ENCODE data around the gene USHBP1. TPM values are rescaled to one million over a fixed set of nuclear protein-coding genes. Genes with fewer than 3 reads are reported as not detected.

The USHBP1 gene
- total RNA-seq, 1 experiment from 2014 or later: 0.26 TPM

- no peak overlapping the region for H3K4me3 Mint-ChIP-seq (ENCODE audit: low read depth, unreplicated experiment)
- peaks cover 10% of the 10 kb centered on the region for H3K36me3 Mint-ChIP-seq (ENCODE audit: insufficient read depth, unreplicated experiment)
- TF ChIP-seq, protein P1, sequence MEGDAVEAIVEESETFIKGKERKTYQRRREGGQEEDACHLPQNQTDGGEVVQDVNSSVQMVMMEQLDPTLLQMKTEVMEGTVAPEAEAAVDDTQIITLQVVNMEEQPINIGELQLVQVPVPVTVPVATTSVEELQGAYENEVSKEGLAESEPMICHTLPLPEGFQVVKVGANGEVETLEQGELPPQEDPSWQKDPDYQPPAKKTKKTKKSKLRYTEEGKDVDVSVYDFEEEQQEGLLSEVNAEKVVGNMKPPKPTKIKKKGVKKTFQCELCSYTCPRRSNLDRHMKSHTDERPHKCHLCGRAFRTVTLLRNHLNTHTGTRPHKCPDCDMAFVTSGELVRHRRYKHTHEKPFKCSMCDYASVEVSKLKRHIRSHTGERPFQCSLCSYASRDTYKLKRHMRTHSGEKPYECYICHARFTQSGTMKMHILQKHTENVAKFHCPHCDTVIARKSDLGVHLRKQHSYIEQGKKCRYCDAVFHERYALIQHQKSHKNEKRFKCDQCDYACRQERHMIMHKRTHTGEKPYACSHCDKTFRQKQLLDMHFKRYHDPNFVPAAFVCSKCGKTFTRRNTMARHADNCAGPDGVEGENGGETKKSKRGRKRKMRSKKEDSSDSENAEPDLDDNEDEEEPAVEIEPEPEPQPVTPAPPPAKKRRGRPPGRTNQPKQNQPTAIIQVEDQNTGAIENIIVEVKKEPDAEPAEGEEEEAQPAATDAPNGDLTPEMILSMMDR (IDR thresholded peaks at IDR 0.05; ENCODE audit: unreplicated experiment): no peak
- CTCF ChIA-PET: no interaction called here
- no peaks in the 10 kb centered on the region for H3K27me3 Mint-ChIP-seq (ENCODE audit: unreplicated experiment)
- intact Hi-C loops (cut with micrococcal nuclease; ENCODE audit: unreplicated experiment): no loop called here
- H3K27ac Mint-ChIP-seq (ENCODE audit: unreplicated experiment): no peak overlapping the region
- H3K9me3 Mint-ChIP-seq (ENCODE audit: low read depth, unreplicated experiment): no peaks in the 10 kb centered on the region
- H3K4me1 Mint-ChIP-seq (ENCODE audit: low read depth, unreplicated experiment): peaks cover 24% of the 10 kb centered on the region
- DNase-seq: no peak
- no TSS peak for BruUV-seq (replicated peaks)
Measured at GRCh38 chr19:17262557-17262956, 2.0 kb downstream of the USHBP1 start.

DNA sequence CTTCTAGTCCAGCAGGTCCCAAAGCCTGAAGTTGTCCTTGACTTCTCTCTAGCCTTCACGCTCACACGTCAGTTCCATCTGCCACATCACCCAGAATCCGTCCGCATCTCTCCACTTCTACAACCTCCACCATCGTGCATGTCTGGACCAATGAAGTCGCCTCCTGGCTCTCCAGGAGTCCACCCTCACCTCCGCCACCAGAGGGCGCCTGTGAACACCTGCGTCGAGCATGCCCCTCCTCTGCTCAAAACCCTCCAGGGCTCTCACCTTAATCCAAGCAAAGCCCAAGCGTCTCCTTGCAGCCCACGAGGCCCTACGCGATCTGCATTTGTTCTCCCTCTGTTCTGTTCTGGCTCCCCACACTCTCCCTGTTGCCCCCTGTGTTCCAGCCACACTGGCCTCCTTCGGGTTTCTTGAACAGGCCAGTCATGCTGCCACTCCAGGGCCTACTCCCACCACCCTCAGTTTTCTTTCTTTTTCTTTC is 3.7 kb downstream of the USHBP1 start:
- Mint-ChIP-seq H3K4me3 (ENCODE audit: low read depth, unreplicated experiment) (no peak overlapping the region), H3K4me1 (ENCODE audit: low read depth, unreplicated experiment) (peaks cover 15% of the 10 kb centered on the region), H3K36me3 (ENCODE audit: insufficient read depth, unreplicated experiment) (no peaks in the 10 kb centered on the region), H3K9me3 (ENCODE audit: low read depth, unreplicated experiment) (no peaks in the 10 kb centered on the region), H3K27me3 (ENCODE audit: unreplicated experiment) (no peaks in the 10 kb centered on the region), H3K27ac (ENCODE audit: unreplicated experiment) (no peak overlapping the region)
- BruUV-seq (replicated peaks): no TSS peak
- CTCF ChIA-PET: interaction anchor here (0.6 to 1.4 kb wide), 3 partner anchors 12 to 177 kb away, joined by 3 to 4 read pairs (median 3); no protein-coding TSS in a partner anchor
- intact Hi-C loops (cut with micrococcal nuclease; ENCODE audit: unreplicated experiment): no loop called here
- TF ChIP-seq, protein P1 (IDR thresholded peaks at IDR 0.05; ENCODE audit: unreplicated experiment): peak; percentile 79
- peak; percentile 86 for DNase-seq

DNA sequence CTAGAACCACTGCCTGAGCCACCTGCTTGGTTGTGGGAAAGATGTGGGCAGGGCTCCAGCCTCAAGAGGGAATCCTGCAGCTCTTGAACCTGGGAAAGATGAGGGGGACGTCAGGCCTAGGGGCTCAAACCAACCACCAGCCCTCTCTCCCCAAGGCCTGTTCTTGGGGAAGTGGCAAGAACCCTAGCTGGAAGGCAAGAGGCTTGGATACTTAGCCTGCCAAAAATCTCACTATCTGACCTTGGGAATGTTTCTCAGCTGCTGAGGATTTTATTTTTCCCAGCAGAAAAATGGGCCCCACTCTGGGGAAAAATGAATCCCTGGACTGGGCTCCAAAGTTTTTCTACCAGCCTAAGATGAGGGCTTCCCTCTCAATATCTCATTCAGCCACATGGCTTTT is 4.6 kb downstream of the USHBP1 start:
- H3K9me3 Mint-ChIP-seq (ENCODE audit: low read depth, unreplicated experiment): no peaks in the 10 kb centered on the region
- no peaks in the 10 kb centered on the region for H3K27me3 Mint-ChIP-seq (ENCODE audit: unreplicated experiment)
- intact Hi-C loops (cut with micrococcal nuclease; ENCODE audit: unreplicated experiment): no loop called here
- H3K4me1 Mint-ChIP-seq (ENCODE audit: low read depth, unreplicated experiment): peaks cover 20% of the 10 kb centered on the region
- CTCF ChIA-PET: interaction anchor here (1.4 kb wide), 1 partner anchor 11 kb away, joined by 4 read pairs; no protein-coding TSS in a partner anchor
- BruUV-seq (replicated peaks): no TSS peak
- TF ChIP-seq, protein P1 (IDR thresholded peaks at IDR 0.05; ENCODE audit: unreplicated experiment): no peak
- no peak overlapping the region for H3K27ac Mint-ChIP-seq (ENCODE audit: unreplicated experiment)
- no peak for DNase-seq
- no peak overlapping the region for H3K4me3 Mint-ChIP-seq (ENCODE audit: low read depth, unreplicated experiment)
- H3K36me3 Mint-ChIP-seq (ENCODE audit: insufficient read depth, unreplicated experiment): no peaks in the 10 kb centered on the region

DNA sequence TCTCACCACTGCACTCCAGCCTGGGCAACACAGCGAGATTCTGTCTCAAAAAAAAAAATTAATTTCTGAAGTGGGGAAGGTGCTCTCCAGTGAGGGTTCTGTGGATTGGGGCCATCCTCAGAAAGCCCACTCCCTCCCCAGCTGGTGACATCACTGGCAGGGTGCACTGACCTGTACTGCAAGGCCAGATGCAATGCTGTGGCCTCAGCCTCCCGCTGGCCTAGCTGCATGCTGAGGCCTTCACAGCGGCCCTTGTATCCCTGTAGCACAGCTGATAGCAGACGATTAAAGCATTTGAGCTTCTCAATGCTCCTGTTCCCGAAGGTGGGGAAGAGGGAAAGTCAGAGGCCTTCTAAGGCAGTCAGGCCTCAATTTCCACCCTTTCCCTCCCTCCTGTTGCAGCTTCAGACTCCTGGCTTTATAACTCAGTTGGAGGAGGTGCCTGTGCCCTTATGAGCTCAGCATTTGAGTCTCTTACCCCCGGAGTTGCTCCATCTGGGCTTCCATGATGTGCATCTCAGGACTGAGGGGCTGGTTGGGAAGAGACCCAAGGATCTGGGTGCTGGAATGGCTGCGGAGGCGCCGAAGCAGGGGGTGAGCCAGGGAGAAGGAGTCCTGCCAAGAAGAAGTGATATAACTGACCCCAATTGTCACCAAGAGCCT is 5.3 kb downstream of the USHBP1 start:
- H3K27ac Mint-ChIP-seq (ENCODE audit: unreplicated experiment): no peak overlapping the region
- H3K36me3 Mint-ChIP-seq (ENCODE audit: insufficient read depth, unreplicated experiment): no peaks in the 10 kb centered on the region
- H3K4me1 Mint-ChIP-seq (ENCODE audit: low read depth, unreplicated experiment): peaks cover 17% of the 10 kb centered on the region
- no peaks in the 10 kb centered on the region for H3K9me3 Mint-ChIP-seq (ENCODE audit: low read depth, unreplicated experiment)
- intact Hi-C loops (cut with micrococcal nuclease; ENCODE audit: unreplicated experiment): no loop called here
- no TSS peak for BruUV-seq (replicated peaks)
- no peak overlapping the region for H3K4me3 Mint-ChIP-seq (ENCODE audit: low read depth, unreplicated experiment)
- TF ChIP-seq, protein P1 (IDR thresholded peaks at IDR 0.05; ENCODE audit: unreplicated experiment): no peak
- CTCF ChIA-PET: no interaction called here
- no peak for DNase-seq
- no peaks in the 10 kb centered on the region for H3K27me3 Mint-ChIP-seq (ENCODE audit: unreplicated experiment)
